HepG2 (cell line): Measurements from ENCODE around the gene ZNF507. TPM values are rescaled to one million over a fixed set of nuclear protein-coding genes. Genes with fewer than 3 reads are reported as not detected.

Source experiments
- ATAC-seq: fragments of 200-7000 bp; cut with Tn5 transposase; 3 replicates; pipeline ENCODE4 v1.9.1; 2020; ENCODE audit warnings: mild to moderate bottlenecking, moderate library complexity
- BruUV-seq: library from RNA; stranded (reverse); fragments of 400-500 nt; replicated peaks from 2 replicates; lab custom pipeline; 2021; lab: Mats Ljungman, UMichigan
- CTCF ChIA-PET: fragments of 300-600 bp; formaldehyde crosslinking; extraction: SDS; loops from one replicate; lab custom pipeline; 2021; ENCODE audit warnings: low total read pairs, inconsistent platforms, low intra/inter-chr PET ratio; lab: Yijun Ruan, JAX
- POLR2A ChIA-PET: fragments of 350-600 bp; sonication (Branson Sonifier 250); formaldehyde crosslinking; loops from one replicate; lab custom pipeline; 2020; ENCODE audit warnings: antibody characterized with exemption, inconsistent platforms; lab: Yijun Ruan, JAX
- DNase-seq: peaks from one replicate; pipeline ENCODE4 v3.0.0-alpha.2; 2015; ENCODE audit warnings: low spot score
- FAIRE-seq: peaks from 3 replicates; lab custom pipeline; 2011; peaks lifted over from hg19 to GRCh38; lab: Jason Lieb, UNC
- H2AFZ ChIP-seq: one replicate; pipeline ENCODE4 v1.6.1; 2011; ENCODE audit warnings: low read length, inconsistent platforms
- H3K27ac ChIP-seq: fragments of 300-600 bp; 3 replicates; pipeline ENCODE4 v1.8.0; 2011; ENCODE audit warnings: mixed run types, mild to moderate bottlenecking, mixed read lengths, low read length, inconsistent platforms; ENCODE audit not compliant: insufficient read depth; ENCODE audit errors: extremely low read length
- H3K27me3 ChIP-seq, 2 experiments: fragments of 200-600 bp in 1 of 2; 2 replicates in 1 of 2; 3 replicates in 1 of 2; pipeline versions ENCODE4 v1.6.0 to v1.8.0; 2011; ENCODE audit warnings: low read length in 2 of 2, mild to moderate bottlenecking in 2 of 2, moderate library complexity in 2 of 2, inconsistent platforms in 1 of 2; ENCODE audit not compliant: insufficient read depth in 2 of 2, control insufficient read depth in 1 of 2
- H3K36me3 ChIP-seq, 2 experiments: fragments of 200-600 bp in 1 of 2; replicated peaks in 1 of 2; 2 replicates in 1 of 2; 3 replicates in 1 of 2; pipeline versions ENCODE4 v1.5.1 to v1.8.0; 2011; ENCODE audit warnings: low read length in 2 of 2, inconsistent platforms in 1 of 2; ENCODE audit not compliant: insufficient read depth in 2 of 2, control insufficient read depth in 1 of 2
- H3K4me1 ChIP-seq: 2 replicates; pipeline ENCODE4 v1.5.1; 2012; ENCODE audit warnings: low read length, inconsistent platforms; ENCODE audit not compliant: insufficient read depth
- H3K4me2 ChIP-seq: 2 replicates; pipeline ENCODE4 v1.6.0; 2011; ENCODE audit warnings: low read depth, low read length, inconsistent platforms
- H3K4me3 ChIP-seq, 3 experiments: fragments of 200-600 bp in 1 of 3; sonication (generic), shearing (Covaris generic) in 1 of 3; replicated peaks in 1 of 3; 2 replicates each; pipeline ENCODE4 v1.5.1; 2011 to 2016; ENCODE audit warnings: low read length in 3 of 3, inconsistent platforms in 2 of 3, low read depth in 2 of 3, mild to moderate bottlenecking in 2 of 3, control low read depth in 1 of 3, mixed read lengths in 1 of 3; ENCODE audit not compliant: insufficient read depth in 1 of 3
- H3K79me2 ChIP-seq: one replicate; pipeline ENCODE4 v1.6.1; 2011; ENCODE audit warnings: low read length, inconsistent platforms; ENCODE audit not compliant: insufficient read depth
- H3K9ac ChIP-seq: 2 replicates; pipeline ENCODE4 v1.6.0; 2011; ENCODE audit warnings: mild to moderate bottlenecking, low read depth, low read length, inconsistent platforms; ENCODE audit not compliant: insufficient read depth
- H3K9me3 ChIP-seq: 2 replicates; pipeline ENCODE4 v1.5.1; 2012; ENCODE audit warnings: mild to moderate bottlenecking, low read length
- H4K20me1 ChIP-seq: 2 replicates; pipeline ENCODE4 v1.6.0; 2011; ENCODE audit warnings: inconsistent platforms, mild to moderate bottlenecking, low read length, moderate library complexity; ENCODE audit not compliant: insufficient read depth
- ATAD3A ChIP-seq: sonication (generic); formaldehyde crosslinking; IDR thresholded peaks from 2 replicates; pipeline ENCODE4 v1.4.0; 2020; ENCODE audit warnings: missing genetic modification reagents
- ATF7-NPFF ChIP-seq: sonication (generic); formaldehyde crosslinking; IDR thresholded peaks from 2 replicates; pipeline ENCODE4 v1.8.1; 2023; ENCODE audit warnings: mild to moderate bottlenecking, low read depth, missing genetic modification reagents, moderate library complexity
- FOXP1 ChIP-seq, 2 experiments: fragments of 450-650 bp in 1 of 2; IDR thresholded peaks; 2 replicates each; pipeline ENCODE4 v1.6.1; 2017 to 2018; ENCODE audit warnings: antibody characterized with exemption in 1 of 2
- GFI1 ChIP-seq: sonication (generic); formaldehyde crosslinking; IDR thresholded peaks from 2 replicates; pipeline ENCODE4 v1.5.0; 2020; ENCODE audit warnings: missing genetic modification reagents, mild to moderate bottlenecking, borderline replicate concordance
- HOXA9 ChIP-seq: sonication (generic); formaldehyde crosslinking; IDR thresholded peaks from 2 replicates; pipeline ENCODE4 v1.8.1; 2022; ENCODE audit warnings: missing genetic modification reagents, mild to moderate bottlenecking, moderate library complexity, borderline replicate concordance
- NCOA2 ChIP-seq: sonication (generic); formaldehyde crosslinking; IDR thresholded peaks from 2 replicates; pipeline ENCODE4 v1.8.0; 2022; ENCODE audit warnings: inconsistent platforms
- NFYB ChIP-seq: sonication (generic); formaldehyde crosslinking; IDR thresholded peaks from 2 replicates; pipeline ENCODE4 v1.4.0; 2020; ENCODE audit warnings: missing genetic modification reagents
- PBX2 ChIP-seq: IDR thresholded peaks from 2 replicates; pipeline ENCODE4 v1.6.1; 2016; ENCODE audit warnings: control low read depth
- PHF21A ChIP-seq: sonication (generic); formaldehyde crosslinking; IDR thresholded peaks from 2 replicates; pipeline ENCODE4 v1.5.0; 2020; ENCODE audit warnings: mild to moderate bottlenecking, missing genetic modification reagents
- RXRA ChIP-seq: sonication (generic); formaldehyde crosslinking; IDR thresholded peaks from 2 replicates; pipeline ENCODE4 v1.5.1; 2020; ENCODE audit warnings: missing genetic modification reagents
- THAP7 ChIP-seq: sonication (generic); formaldehyde crosslinking; IDR thresholded peaks from 2 replicates; pipeline ENCODE4 v1.8.1; 2023; ENCODE audit warnings: mild to moderate bottlenecking, missing genetic modification reagents
- ZBTB1 ChIP-seq: sonication (generic); formaldehyde crosslinking; IDR thresholded peaks from 2 replicates; pipeline ENCODE4 v1.4.0; 2020; ENCODE audit warnings: missing genetic modification reagents, borderline replicate concordance
- ZNF20 ChIP-seq: sonication (generic); formaldehyde crosslinking; IDR thresholded peaks from 2 replicates; pipeline ENCODE4 v1.4.0; 2020; ENCODE audit warnings: mild to moderate bottlenecking, moderate library complexity, missing genetic modification reagents
- ZNF326 ChIP-seq: sonication (generic); formaldehyde crosslinking; IDR thresholded peaks from 2 replicates; pipeline ENCODE4 v1.4.0; 2020; ENCODE audit warnings: missing genetic modification reagents, borderline replicate concordance
- ZNF605 ChIP-seq: sonication (generic); formaldehyde crosslinking; IDR thresholded peaks from 2 replicates; pipeline ENCODE4 v1.8.0; 2022; ENCODE audit warnings: mild to moderate bottlenecking, missing genetic modification reagents
- WGBS: methylation state at CpG from one replicate; pipeline ENCODE4 v1.1.6; 2017; ENCODE audit warnings: low lambda C conversion rate; 5-methylcytosine and 5-hydroxymethylcytosine counted together
- in situ Hi-C: cut with HindIII; loops from 2 replicates; pipeline ENCODE4 v1.10.0; 2017; ENCODE audit warnings: low pct_unique_long_range_greater_than_20kb; ENCODE audit not compliant: extremely low pct_ligation_motif_present
- intact Hi-C: fragments of 100-400 bp; cut with micrococcal nuclease; formaldehyde crosslinking; loops from one replicate; pipeline ENCODE4 v1.10.0; 2022; ENCODE audit not compliant: unreplicated experiment
- polyA plus RNA-seq, 8 experiments: library from polyadenylated mRNA; depleted of rRNA in 3 of 8; stranded (reverse) in 7 of 8; unstranded in 1 of 8; fragments of >200 nt; fragmentation: Illumina TruSeq in 4 of 8; extraction: Trizol in 4 of 8; gene quantifications; 2 replicates each; pipeline versions ENCODE4 v1.2.1 to v1.2.3, GENCODE V29; 2011 to 2016; ENCODE audit warnings: low read depth in 4 of 8, missing spikeins in 1 of 8, mixed read lengths in 1 of 8; ENCODE audit not compliant: insufficient read depth in 1 of 8
- total RNA-seq, 5 experiments: library from RNA; depleted of rRNA; stranded (reverse); fragments of >200 nt; fragmentation: Illumina TruSeq; extraction: Trizol; gene quantifications; 2 replicates each; pipeline ENCODE4 v1.2.3, GENCODE V29; 2016; ENCODE audit warnings: low read depth in 1 of 5
- TF ChIP-seq, protein P1 (sequence below): sonication (generic); formaldehyde crosslinking; IDR thresholded peaks from 2 replicates; pipeline ENCODE4 v1.5.0; 2020; ENCODE audit warnings: missing genetic modification reagents

The ZNF507 gene
- total and polyA plus RNA-seq, 2 of the 13 experiments (the other 11 are each of a cell fraction or from before 2014, with no cell fraction given): 7.3 to 10.9 TPM

DNA sequence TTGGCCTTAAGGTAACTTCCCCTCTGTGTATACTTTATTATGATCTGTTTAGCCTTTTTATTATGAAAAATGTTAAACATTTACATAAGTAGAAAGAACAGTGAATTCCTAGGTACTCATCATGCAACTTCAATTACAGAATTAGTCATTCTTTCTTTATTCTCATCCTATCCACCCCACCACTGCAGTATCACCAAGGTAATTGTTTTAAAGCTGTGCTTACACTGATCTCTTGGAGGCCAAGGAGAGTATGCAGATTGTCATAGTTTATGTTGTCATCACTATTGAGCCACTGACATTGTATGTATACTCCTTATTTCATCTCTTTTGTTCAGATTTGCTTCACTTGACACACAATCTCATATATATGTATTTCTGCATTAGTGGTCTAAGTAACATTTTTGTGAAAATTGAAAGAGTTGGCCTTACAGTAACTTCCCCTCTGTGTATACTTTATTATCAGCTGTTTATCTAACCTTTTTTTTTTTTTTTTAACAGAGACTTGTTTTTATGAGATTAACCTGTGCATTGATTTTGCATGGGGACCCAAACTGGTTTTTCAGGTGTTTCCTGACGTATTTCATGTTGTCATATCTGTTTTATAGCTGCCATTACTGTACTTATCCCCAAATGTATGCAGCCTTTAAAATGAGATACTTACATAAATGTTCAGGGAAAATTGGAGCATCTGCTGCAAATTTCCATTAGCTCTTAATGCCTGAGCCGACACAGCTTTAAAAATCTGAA is 4.5 kb downstream of the ZNF507 start:
- FAIRE-seq (no peak), ATAC-seq (no peak), DNase-seq (no peak)
- ChIA-PET CTCF (no interaction called here), POLR2A (interaction anchor here (1.7 to 2.3 kb wide), 3 partner anchors 13 to 24 kb away, joined by 5 to 15 read pairs (median 9); no protein-coding TSS in a partner anchor)
- no peak overlapping the region for H3K9ac ChIP-seq
- no TSS peak for BruUV-seq
- intact Hi-C loops: no loop called here
- H3K27me3 ChIP-seq: no peaks in the 10 kb centered on the region; a peak in 1 of 5 replicates
- peak overlapping the region in 1 of 3 experiments; percentile 3; a peak in 2 of 6 replicates for H3K4me3 ChIP-seq
- TF ChIP-seq FOXP1 (IDR thresholded peaks at IDR 0.05) (no peak), FOXP1 (CRISPR knock-in tag; IDR thresholded peaks at IDR 0.05) (no peak), PBX2 (CRISPR knock-in tag) (no peak), THAP7 (CRISPR knock-in tag) (no peak), PHF21A (CRISPR knock-in tag) (no peak), GFI1 (CRISPR knock-in tag) (no peak), ZNF326 (CRISPR knock-in tag) (no peak), ATF7-NPFF (CRISPR knock-in tag) (no peak), NFYB (CRISPR knock-in tag) (no peak), ZBTB1 (CRISPR knock-in tag) (no peak), HOXA9 (CRISPR knock-in tag) (no peak), RXRA (CRISPR knock-in tag) (no peak), NCOA2 (no peak), ATAD3A (no peak), ZNF20 (CRISPR knock-in tag) (no peak), ZNF605 (CRISPR knock-in tag) (no peak)
- TF ChIP-seq, protein P1, sequence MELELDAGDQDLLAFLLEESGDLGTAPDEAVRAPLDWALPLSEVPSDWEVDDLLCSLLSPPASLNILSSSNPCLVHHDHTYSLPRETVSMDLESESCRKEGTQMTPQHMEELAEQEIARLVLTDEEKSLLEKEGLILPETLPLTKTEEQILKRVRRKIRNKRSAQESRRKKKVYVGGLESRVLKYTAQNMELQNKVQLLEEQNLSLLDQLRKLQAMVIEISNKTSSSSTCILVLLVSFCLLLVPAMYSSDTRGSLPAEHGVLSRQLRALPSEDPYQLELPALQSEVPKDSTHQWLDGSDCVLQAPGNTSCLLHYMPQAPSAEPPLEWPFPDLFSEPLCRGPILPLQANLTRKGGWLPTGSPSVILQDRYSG: no peak
- no peak overlapping the region for H2AFZ ChIP-seq
- H3K27ac ChIP-seq: peak overlapping the region; percentile 61
- peak overlapping the region; percentile 51 for H3K4me2 ChIP-seq
- peaks cover 60% of the 10 kb centered on the region for H3K79me2 ChIP-seq
- H4K20me1 ChIP-seq: peaks cover 4% of the 10 kb centered on the region; the same call in 1 of the 2 replicates
- peaks cover 11 to 45% of the 10 kb centered on the region in 2 experiments for H3K36me3 ChIP-seq
- in situ Hi-C loops: no loop called here
- H3K4me1 ChIP-seq: peaks cover 59% of the 10 kb centered on the region
- 54% methylated on average over 2 of the region's 2 CpGs for WGBS
- no peaks in the 10 kb centered on the region for H3K9me3 ChIP-seq
